B cell (primary cell): Measurements from ENCODE around the gene GRB10. TPM values are rescaled to one million over a fixed set of nuclear protein-coding genes. Genes with fewer than 3 reads are reported as not detected.

Source experiments
- ATAC-seq: fragments of 200-7000 bp; cut with Tn5 transposase; one replicate; pipeline ENCODE4 v1.10.0; 2021; ENCODE audit warnings: low read depth, mild to moderate bottlenecking, moderate number of reproducible peaks, moderate library complexity
- CTCF ChIA-PET: fragments of 350-600 bp; sonication (Branson Sonifier 250); formaldehyde crosslinking; loops from one replicate; lab custom pipeline; 2021; ENCODE audit warnings: antibody characterized with exemption, inconsistent platforms; lab: Charles Lee
- POLR2A ChIA-PET: fragments of 350-600 bp; sonication (Branson Sonifier 250); formaldehyde crosslinking; loops from one replicate; lab custom pipeline; 2021; ENCODE audit warnings: antibody characterized with exemption; lab: Charles Lee
- DNase-seq: peaks from one replicate; pipeline ENCODE4 v3.0.0; 2013
- H2AFZ ChIP-seq: 2 replicates; pipeline ENCODE4 v1.6.1; 2012; ENCODE audit warnings: mild to moderate bottlenecking, low read depth, low read length; ENCODE audit not compliant: insufficient read depth, poor library complexity, severe bottlenecking
- H3K27ac ChIP-seq, 2 donors: 1 replicate in 1 of 2; 2 replicates in 1 of 2; pipeline ENCODE4 v1.5.1; 2012 to 2013; ENCODE audit warnings: low read length in 2 of 2, mild to moderate bottlenecking in 2 of 2, moderate library complexity in 1 of 2
- H3K27me3 ChIP-seq, 4 experiments: fragments of 200-600 bp in 1 of 4; sonication (generic) in 1 of 4; replicated peaks in 1 of 4; 1 replicate in 2 of 4; 2 replicates in 2 of 4; pipeline versions ENCODE4 v1.6.1 to v1.7.0; 2013 to 2016; ENCODE audit warnings: low read length in 3 of 4, mild to moderate bottlenecking in 2 of 4, mixed read lengths in 1 of 4, moderate library complexity in 1 of 4; ENCODE audit not compliant: insufficient read depth in 4 of 4, control insufficient read depth in 3 of 4; ENCODE audit errors: control extremely low read depth in 1 of 4
- H3K36me3 ChIP-seq, 2 experiments: replicated peaks in 1 of 2; 1 replicate in 1 of 2; 2 replicates in 1 of 2; pipeline versions ENCODE4 v1.6.1 to v1.7.1; 2013; ENCODE audit warnings: low read length in 1 of 2; ENCODE audit not compliant: insufficient read depth in 2 of 2, control insufficient read depth in 1 of 2; ENCODE audit errors: control extremely low read depth in 1 of 2, extremely low read depth in 1 of 2
- H3K4me1 ChIP-seq, 2 donors: fragments of 200-600 bp in 1 of 2; sonication (generic) in 1 of 2; 1 replicate in 1 of 2; 2 replicates in 1 of 2; pipeline versions ENCODE4 v1.5.1 to v1.6.1; 2013 to 2017; ENCODE audit warnings: low read length in 2 of 2; ENCODE audit not compliant: control insufficient read depth in 2 of 2, insufficient read depth in 2 of 2
- H3K4me2 ChIP-seq: replicated peaks from 2 replicates; pipeline ENCODE3; 2012; ENCODE audit warnings: mild to moderate bottlenecking, low read depth, low read length; ENCODE audit not compliant: poor library complexity, severe bottlenecking
- H3K4me3 ChIP-seq, 5 experiments: fragments of 200-600 bp in 1 of 5; sonication (generic) in 1 of 5; 1 replicate in 3 of 5; 2 replicates in 2 of 5; pipeline versions ENCODE4 v1.5.1 to v1.7.0; 2011 to 2016; ENCODE audit warnings: low read length in 4 of 5, mild to moderate bottlenecking in 4 of 5, low read depth in 2 of 5, control low read depth in 1 of 5, moderate library complexity in 1 of 5; ENCODE audit not compliant: insufficient read depth in 1 of 5; ENCODE audit errors: control extremely low read depth in 1 of 5, extremely low read depth in 1 of 5
- H3K79me2 ChIP-seq: fragments of 200-600 bp; sonication (generic); one replicate; pipeline ENCODE4 v1.6.0; 2016; ENCODE audit warnings: low read length; ENCODE audit not compliant: control insufficient read depth, insufficient read depth
- H3K9ac ChIP-seq: fragments of 200-600 bp; sonication (generic); 2 replicates; pipeline ENCODE4 v1.6.1; 2017; ENCODE audit warnings: mild to moderate bottlenecking, low read length, moderate library complexity
- H3K9me3 ChIP-seq, 3 donors: one replicate each; pipeline versions ENCODE4 v1.6.1 to v1.7.1; 2013; ENCODE audit warnings: low read length in 2 of 3; ENCODE audit not compliant: control insufficient read depth in 2 of 3, insufficient read depth in 1 of 3; ENCODE audit errors: control extremely low read depth in 1 of 3
- H4K20me1 ChIP-seq: 2 replicates; pipeline ENCODE4 v1.6.0; 2012; ENCODE audit warnings: mild to moderate bottlenecking, low read length; ENCODE audit not compliant: insufficient read depth, control insufficient read depth, poor library complexity, severe bottlenecking
- H3K27ac Mint-ChIP-seq: one replicate; pipeline ENCODE4 v1.8.0; 2021; ENCODE audit warnings: mixed read lengths
- H3K27me3 Mint-ChIP-seq: one replicate; pipeline ENCODE4 v1.8.0; 2021; ENCODE audit warnings: mixed read lengths
- H3K4me1 Mint-ChIP-seq: one replicate; pipeline ENCODE4 v1.8.0; 2021; ENCODE audit warnings: mixed read lengths
- H3K4me3 Mint-ChIP-seq: one replicate; pipeline ENCODE4 v1.8.0; 2021; ENCODE audit warnings: mixed read lengths
- H3K9me3 Mint-ChIP-seq: one replicate; pipeline ENCODE4 v1.8.0; 2022; ENCODE audit warnings: mixed read lengths; ENCODE audit not compliant: insufficient read depth
- CTCF ChIP-seq: fragments of 200-600 bp; IDR thresholded peaks from one replicate; pipeline ENCODE4 v1.8.0; 2022; ENCODE audit warnings: antibody characterized with exemption, mild to moderate bottlenecking
- EZH2 ChIP-seq: IDR thresholded peaks from 2 replicates; pipeline ENCODE4 v1.6.1; 2012; ENCODE audit warnings: borderline replicate concordance, low read depth, mild to moderate bottlenecking, moderate library complexity, low read length; ENCODE audit not compliant: insufficient read depth, poor library complexity, severe bottlenecking
- WGBS: methylation state at CpG from one replicate; pipeline ENCODE4 v1.1.5; 2013; ENCODE audit warnings: missing lambda C conversion rate; ENCODE audit not compliant: insufficient coverage; 5-methylcytosine and 5-hydroxymethylcytosine counted together
- intact Hi-C: fragments of 100-400 bp; cut with micrococcal nuclease; formaldehyde crosslinking; loops from one replicate; pipeline ENCODE4 v1.10.0; 2022
- polyA plus RNA-seq: library from polyadenylated mRNA; depleted of rRNA; stranded (reverse); fragments of >200 nt; gene quantifications from 2 replicates; pipeline ENCODE4 v1.2.3, GENCODE V29; 2012
- total RNA-seq, 2 donors: library from RNA; stranded (reverse); fragments of 120-200 nt in 1 of 2; gene quantifications; 1 replicate in 1 of 2; 2 replicates in 1 of 2; pipeline versions ENCODE4 v1.2.3 to v1.2.4, GENCODE V29; 2013 to 2022

GRB10 gene
- total and polyA plus RNA-seq, 2 donors (not counting 1 experiment from before 2014, with no cell fraction given) = 0.04 TPM; not detected in 1

GRCh38 chr7:50655020-50655419 is 127.7 kb downstream of the GRB10 start:
- no peak overlapping the region for H3K9ac ChIP-seq
- ChIA-PET CTCF (interaction anchor here (1.6 kb wide), 1 partner anchor 23 kb away, joined by 4 read pairs; no protein-coding TSS in a partner anchor), POLR2A (no interaction called here)
- no peaks in the 10 kb centered on the region for H3K9me3 Mint-ChIP-seq
- H3K9me3 ChIP-seq = no peaks in the 10 kb centered on the region
- no peak overlapping the region for H3K27ac ChIP-seq
- H3K27me3 Mint-ChIP-seq = peaks cover 12% of the 10 kb centered on the region
- intact Hi-C loops = no loop called here
- no peak for ATAC-seq
- H3K4me1 ChIP-seq = peaks cover 4 to 6% of the 10 kb centered on the region in 2 donors
- peaks cover 0 to 3% (median 0%) of the 10 kb centered on the region in 4 experiments for H3K27me3 ChIP-seq
- no peak overlapping the region for H3K4me3 Mint-ChIP-seq
- no peak overlapping the region for H3K4me2 ChIP-seq
- no peaks in the 10 kb centered on the region for H3K79me2 ChIP-seq
- no peak for DNase-seq
- H3K4me3 ChIP-seq = no peak overlapping the region
- TF ChIP-seq EZH2 = no peak
- TF ChIP-seq CTCF = no peak
- no peak overlapping the region for H2AFZ ChIP-seq
- H3K27ac Mint-ChIP-seq = no peak overlapping the region
- H4K20me1 ChIP-seq = no peaks in the 10 kb centered on the region
- H3K4me1 Mint-ChIP-seq = peaks cover 15% of the 10 kb centered on the region
- WGBS = 100% methylated on average over 2 of the region's 4 CpGs
- no peaks in the 10 kb centered on the region for H3K36me3 ChIP-seq

- POLR2A ChIA-PET = no interaction called here
- Histone ChIP-seq H3K27me3 (peaks cover 0 to 3% (median 0%) of the 10 kb centered on the region in 4 experiments), H3K9ac (no peak overlapping the region), H4K20me1 (no peaks in the 10 kb centered on the region), H2AFZ (no peak overlapping the region), H3K4me1 (no peaks in the 10 kb centered on the region), H3K79me2 (no peaks in the 10 kb centered on the region), H3K4me2 (no peak overlapping the region), H3K36me3 (no peaks in the 10 kb centered on the region), H3K27ac (no peak overlapping the region), H3K4me3 (no peak overlapping the region), H3K9me3 (no peaks in the 10 kb centered on the region)
- Mint-ChIP-seq H3K9me3 (no peaks in the 10 kb centered on the region), H3K27ac (no peak overlapping the region), H3K4me3 (no peak overlapping the region), H3K27me3 (peaks cover 12% of the 10 kb centered on the region), H3K4me1 (peaks cover 9% of the 10 kb centered on the region)
- intact Hi-C loops = no loop called here
- DNase-seq (no peak), ATAC-seq (no peak)
- CTCF ChIA-PET = interaction anchor here (1.6 kb wide), 1 partner anchor 24 kb away, joined by 4 read pairs; no protein-coding TSS in a partner anchor
- 93% methylated on average over 10 of the region's 10 CpGs for WGBS
- TF ChIP-seq CTCF (no peak), EZH2 (no peak)
Observed at GRCh38 chr7:50653981-50654425, 128.7 kb downstream of the GRB10 start.
